ENCODE measurements around the gene MRPS5.

DNA sequence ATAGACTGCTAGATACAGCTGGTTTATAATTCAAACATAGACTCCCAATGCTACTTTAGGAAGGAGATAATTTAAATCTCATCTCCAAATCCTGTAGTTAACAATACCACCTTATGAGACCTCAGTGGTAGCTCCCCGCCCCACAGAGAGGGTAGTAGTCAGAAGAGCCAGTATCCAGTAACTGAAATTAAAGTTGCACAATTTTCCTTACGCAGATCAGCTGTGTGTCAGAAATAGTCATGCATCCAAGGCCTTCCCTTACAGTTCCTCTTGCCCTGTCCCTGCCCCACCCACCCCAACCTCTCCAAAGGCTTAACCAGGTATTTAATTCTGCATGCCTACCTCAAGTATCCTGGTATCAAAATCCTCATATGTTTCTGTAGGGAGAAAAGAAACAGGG is 15.5 kb downstream of the MRPS5 start:
- TF ChIP-seq, protein P1, sequence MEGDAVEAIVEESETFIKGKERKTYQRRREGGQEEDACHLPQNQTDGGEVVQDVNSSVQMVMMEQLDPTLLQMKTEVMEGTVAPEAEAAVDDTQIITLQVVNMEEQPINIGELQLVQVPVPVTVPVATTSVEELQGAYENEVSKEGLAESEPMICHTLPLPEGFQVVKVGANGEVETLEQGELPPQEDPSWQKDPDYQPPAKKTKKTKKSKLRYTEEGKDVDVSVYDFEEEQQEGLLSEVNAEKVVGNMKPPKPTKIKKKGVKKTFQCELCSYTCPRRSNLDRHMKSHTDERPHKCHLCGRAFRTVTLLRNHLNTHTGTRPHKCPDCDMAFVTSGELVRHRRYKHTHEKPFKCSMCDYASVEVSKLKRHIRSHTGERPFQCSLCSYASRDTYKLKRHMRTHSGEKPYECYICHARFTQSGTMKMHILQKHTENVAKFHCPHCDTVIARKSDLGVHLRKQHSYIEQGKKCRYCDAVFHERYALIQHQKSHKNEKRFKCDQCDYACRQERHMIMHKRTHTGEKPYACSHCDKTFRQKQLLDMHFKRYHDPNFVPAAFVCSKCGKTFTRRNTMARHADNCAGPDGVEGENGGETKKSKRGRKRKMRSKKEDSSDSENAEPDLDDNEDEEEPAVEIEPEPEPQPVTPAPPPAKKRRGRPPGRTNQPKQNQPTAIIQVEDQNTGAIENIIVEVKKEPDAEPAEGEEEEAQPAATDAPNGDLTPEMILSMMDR (IDR thresholded peaks at IDR 0.05), result no peak
- no peak for TF ChIP-seq POLR2A (IDR thresholded peaks at IDR 0.05)

Data from vagina (tissue), 2 donors.